Measurements from ENCODE around the gene MSH6.
A peak's percentile ranks its signal among the peaks of the same experiment; 100 is the strongest.

The MSH6 gene

GRCh38 chr2:47785986-47786385 lies 3.0 kb downstream of the MSH6 start:
- H3K4me2 ChIP-seq: peak overlapping the region; percentile 83 to 97 (median 95)
- no peak for TF ChIP-seq Cebpa-rat (IDR thresholded peaks at IDR 0.05)

GRCh38 chr2:47796090-47796697 lies 13.2 kb downstream of the MSH6 start:
- Histone ChIP-seq H3K4me2 (no peak overlapping the region), H4K20me1 (peaks cover 89 to 100% (median 100%) of the 10 kb centered on the region in 11 experiments), H3K27ac (no peak overlapping the region), H3K9ac (no peak overlapping the region), H3K4me1 (peaks cover 0 to 32% (median 23%) of the 10 kb centered on the region in 10 experiments; a peak in 18 of 20 replicates), H3K27me3 (no peaks in the 10 kb centered on the region), H3K9me3 (replicated peaks in 1 of 11) (peaks cover 0 to 8% (median 0%) of the 10 kb centered on the region in 11 experiments; a peak in 1 of 22 replicates), H3K36me3 (peaks cover 79 to 100% (median 100%) of the 10 kb centered on the region in 11 experiments), H3K4me3 (no peak overlapping the region)
- no peak for TF ChIP-seq Cebpa-rat (IDR thresholded peaks at IDR 0.05)

More at GRCh38 chr2:47785986-47786385, 3.0 kb downstream of the MSH6 start:
- Histone ChIP-seq H3K36me3 (peaks cover 12 to 68% (median 56%) of the 10 kb centered on the region in 11 experiments; a peak in 20 of 22 replicates), H3K9me3 (replicated peaks in 1 of 11) (no peaks in the 10 kb centered on the region), H3K27me3 (no peaks in the 10 kb centered on the region), H4K20me1 (peaks cover 71 to 96% (median 72%) of the 10 kb centered on the region in 11 experiments), H3K4me3 (peak overlapping the region in 6 of 10 experiments; percentile 22 to 88 (median 55); a peak in 9 of 20 replicates), H3K4me1 (peaks cover 44 to 52% (median 48%) of the 10 kb centered on the region in 10 experiments), H3K27ac (peak overlapping the region in 7 of 11 experiments; percentile 0 to 58 (median 13); a peak in 5 of 22 replicates), H3K9ac (peak overlapping the region in 9 of 11 experiments; percentile 4 to 56 (median 16); a peak in 5 of 22 replicates)

GRCh38 chr2:47798631-47799030 lies 15.7 kb downstream of the MSH6 start:
- Histone ChIP-seq H3K27me3 (no peaks in the 10 kb centered on the region), H3K4me3 (no peak overlapping the region), H3K4me2 (peak overlapping the region in 10 of 11 experiments; percentile 5 to 81 (median 62); a peak in 17 of 22 replicates), H3K9ac (peak overlapping the region in 2 of 11 experiments; percentile 1 to 34; a peak in 2 of 22 replicates), H3K36me3 (peaks cover 92 to 100% (median 100%) of the 10 kb centered on the region in 11 experiments), H3K27ac (peak overlapping the region in 9 of 11 experiments; percentile 4 to 64 (median 39); a peak in 11 of 22 replicates), H3K4me1 (peaks cover 0 to 32% (median 23%) of the 10 kb centered on the region in 10 experiments; a peak in 18 of 20 replicates), H4K20me1 (peaks cover 93 to 100% (median 100%) of the 10 kb centered on the region in 11 experiments), H3K9me3 (replicated peaks in 1 of 11) (peaks cover 7 to 28% (median 13%) of the 10 kb centered on the region in 11 experiments)
- TF ChIP-seq Cebpa-rat (IDR thresholded peaks at IDR 0.05): no peak

- no peaks in the 10 kb centered on the region for H3K27me3 ChIP-seq
- peaks cover 0 to 32% (median 23%) of the 10 kb centered on the region in 10 experiments; a peak in 18 of 20 replicates for H3K4me1 ChIP-seq
- H3K27ac ChIP-seq: peak overlapping the region in 9 of 11 experiments; percentile 4 to 64 (median 39); a peak in 11 of 22 replicates
- peak overlapping the region in 10 of 11 experiments; percentile 5 to 81 (median 62); a peak in 17 of 22 replicates for H3K4me2 ChIP-seq
- no peak for TF ChIP-seq Cebpa-rat (IDR thresholded peaks at IDR 0.05)
- H3K9me3 ChIP-seq (replicated peaks in 1 of 11): peaks cover 12 to 29% (median 15%) of the 10 kb centered on the region in 11 experiments
- H3K36me3 ChIP-seq: peaks cover 95 to 100% (median 100%) of the 10 kb centered on the region in 11 experiments
- H3K9ac ChIP-seq: peak overlapping the region in 1 of 11 experiments; percentile 34; a peak in 2 of 22 replicates
- H4K20me1 ChIP-seq: peaks cover 91 to 100% (median 100%) of the 10 kb centered on the region in 11 experiments
- no peak overlapping the region; a peak in 1 of 20 replicates for H3K4me3 ChIP-seq
Observed at GRCh38 chr2:47799031-47799609, 16.2 kb downstream of the MSH6 start.

GRCh38 chr2:47801118-47801517 lies 18.2 kb downstream of the MSH6 start:
- peaks cover 0 to 35% (median 25%) of the 10 kb centered on the region in 10 experiments; a peak in 18 of 20 replicates for H3K4me1 ChIP-seq
- no peak for TF ChIP-seq Cebpa-rat (IDR thresholded peaks at IDR 0.05)
- H3K27ac ChIP-seq: no peak overlapping the region
- H3K9ac ChIP-seq: no peak overlapping the region
- no peaks in the 10 kb centered on the region for H3K27me3 ChIP-seq
- H3K4me2 ChIP-seq: no peak overlapping the region
- H3K4me3 ChIP-seq: no peak overlapping the region
- H4K20me1 ChIP-seq: peaks cover 83 to 98% (median 93%) of the 10 kb centered on the region in 11 experiments
- H3K9me3 ChIP-seq (replicated peaks in 1 of 11): peaks cover 13 to 29% (median 19%) of the 10 kb centered on the region in 11 experiments
- peaks cover 89 to 100% (median 100%) of the 10 kb centered on the region in 11 experiments for H3K36me3 ChIP-seq

GRCh38 chr2:47803363-47803762 lies 20.4 kb downstream of the MSH6 start:
- Histone ChIP-seq H3K9me3 (replicated peaks in 1 of 11) (peaks cover 13 to 29% (median 19%) of the 10 kb centered on the region in 11 experiments), H3K27ac (no peak overlapping the region), H3K9ac (no peak overlapping the region), H3K4me1 (peaks cover 0 to 44% (median 16%) of the 10 kb centered on the region in 10 experiments; a peak in 18 of 20 replicates), H3K36me3 (peaks cover 84 to 100% (median 100%) of the 10 kb centered on the region in 11 experiments), H3K4me3 (no peak overlapping the region), H3K4me2 (no peak overlapping the region), H3K27me3 (no peaks in the 10 kb centered on the region), H4K20me1 (peaks cover 61 to 87% (median 70%) of the 10 kb centered on the region in 11 experiments)
- TF ChIP-seq Cebpa-rat (IDR thresholded peaks at IDR 0.05): no peak

- no peak overlapping the region for H3K4me3 ChIP-seq
- H3K27ac ChIP-seq: no peak overlapping the region
- no peak for TF ChIP-seq Cebpa-rat (IDR thresholded peaks at IDR 0.05)
- H3K27me3 ChIP-seq: no peaks in the 10 kb centered on the region
- no peak overlapping the region for H3K9ac ChIP-seq
- no peak overlapping the region for H3K4me2 ChIP-seq
- peaks cover 13 to 29% (median 19%) of the 10 kb centered on the region in 11 experiments for H3K9me3 ChIP-seq (replicated peaks in 1 of 11)
- H3K4me1 ChIP-seq: peaks cover 0 to 40% (median 12%) of the 10 kb centered on the region in 10 experiments; a peak in 18 of 20 replicates
- H4K20me1 ChIP-seq: peaks cover 57 to 83% (median 66%) of the 10 kb centered on the region in 11 experiments
- peaks cover 87 to 100% (median 100%) of the 10 kb centered on the region in 11 experiments for H3K36me3 ChIP-seq
Observed at GRCh38 chr2:47803770-47804169, 20.8 kb downstream of the MSH6 start.

- H3K27me3 ChIP-seq: no peaks in the 10 kb centered on the region
- H3K27ac ChIP-seq: no peak overlapping the region
- H3K4me3 ChIP-seq: no peak overlapping the region
- peaks cover 38 to 62% (median 45%) of the 10 kb centered on the region in 11 experiments; a peak in 20 of 22 replicates for H4K20me1 ChIP-seq
- H3K4me2 ChIP-seq: 0 out of 22 replicates have a peak overlapping the region, but pooled peaks of 1 of the 11 experiments have one; percentile 2
- H3K9me3 ChIP-seq (replicated peaks in 1 of 11): peaks cover 13 to 25% (median 19%) of the 10 kb centered on the region in 11 experiments
- H3K4me1 ChIP-seq: peaks cover 0 to 19% (median 3%) of the 10 kb centered on the region in 10 experiments; a peak in 9 of 20 replicates
- H3K9ac ChIP-seq: no peak overlapping the region
- H3K36me3 ChIP-seq: peaks cover 71 to 100% (median 88%) of the 10 kb centered on the region in 11 experiments
- no peak for TF ChIP-seq Cebpa-rat (IDR thresholded peaks at IDR 0.05)
Observed at GRCh38 chr2:47805850-47806249, 22.9 kb downstream of the MSH6 start.
